GM19372 (cell line): Measurements from ENCODE around the gene GTF2B.
"Not testable (repeated sequence)": the region's sequence is repeated elsewhere in the genome, so short reads cannot be mapped to it uniquely, and the experiment has no call there.

ENCODE experiments used
- ATAC-seq: cut with Tn5 transposase; IDR thresholded peaks from one replicate; pipeline ENCODE4 v1.9.1; 2021; ENCODE audit warnings: mild to moderate bottlenecking, low read depth, moderate library complexity; ENCODE audit not compliant: unreplicated experiment

The GTF2B gene

GRCh38 chr1:88885933-88886332 lies 5.4 kb downstream of the GTF2B start:
- no peak for ATAC-seq

DNA sequence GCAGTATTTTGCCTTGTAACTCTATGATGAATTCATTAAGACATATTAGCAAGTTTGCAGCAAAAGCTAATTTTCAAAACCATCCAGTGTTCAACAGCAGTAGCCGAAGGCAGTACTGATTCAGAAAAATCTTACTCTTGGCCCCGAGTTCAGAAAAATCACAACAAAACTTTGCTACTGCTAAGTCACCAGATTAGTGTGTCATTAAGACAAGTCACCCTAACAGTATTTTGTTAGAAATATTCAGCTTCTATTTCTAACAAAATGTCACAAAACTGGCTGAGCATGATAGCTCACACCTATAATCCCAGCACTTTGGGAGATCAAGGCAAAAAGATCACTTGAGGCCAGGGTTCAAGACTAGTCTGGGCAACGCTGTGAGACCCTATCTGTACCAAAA lies 8.2 kb downstream of the GTF2B start:
- ATAC-seq, result no peak

DNA sequence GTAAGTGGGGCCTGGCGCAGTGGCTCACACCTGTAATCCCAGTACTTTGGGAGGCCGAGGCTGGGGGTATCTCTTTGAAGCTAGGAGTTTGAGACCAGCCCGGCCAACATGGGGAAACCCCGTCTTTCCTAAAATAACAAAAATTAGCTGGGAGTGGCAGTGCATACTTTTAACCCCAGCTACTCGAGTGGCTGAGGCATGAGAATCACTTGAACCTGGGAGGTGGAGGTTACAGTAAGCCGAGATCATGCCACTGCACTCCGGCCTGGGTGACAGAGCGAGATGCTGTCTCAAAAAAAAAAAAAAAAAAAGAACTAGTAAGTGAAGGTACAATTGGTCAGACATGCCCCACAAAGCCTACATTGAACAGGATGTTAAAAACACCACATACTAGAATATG lies 10.7 kb downstream of the GTF2B start:
- not testable (repeated sequence) for ATAC-seq

GRCh38 chr1:88878731-88879130 lies 12.6 kb downstream of the GTF2B start:
- no peak for ATAC-seq

- no peak for ATAC-seq
These were observed 13.5 kb downstream of the GTF2B start for GRCh38 chr1:88877911-88878310.

- no peak for ATAC-seq
These were observed 14.0 kb downstream of the GTF2B start for GRCh38 chr1:88877382-88877825.

DNA sequence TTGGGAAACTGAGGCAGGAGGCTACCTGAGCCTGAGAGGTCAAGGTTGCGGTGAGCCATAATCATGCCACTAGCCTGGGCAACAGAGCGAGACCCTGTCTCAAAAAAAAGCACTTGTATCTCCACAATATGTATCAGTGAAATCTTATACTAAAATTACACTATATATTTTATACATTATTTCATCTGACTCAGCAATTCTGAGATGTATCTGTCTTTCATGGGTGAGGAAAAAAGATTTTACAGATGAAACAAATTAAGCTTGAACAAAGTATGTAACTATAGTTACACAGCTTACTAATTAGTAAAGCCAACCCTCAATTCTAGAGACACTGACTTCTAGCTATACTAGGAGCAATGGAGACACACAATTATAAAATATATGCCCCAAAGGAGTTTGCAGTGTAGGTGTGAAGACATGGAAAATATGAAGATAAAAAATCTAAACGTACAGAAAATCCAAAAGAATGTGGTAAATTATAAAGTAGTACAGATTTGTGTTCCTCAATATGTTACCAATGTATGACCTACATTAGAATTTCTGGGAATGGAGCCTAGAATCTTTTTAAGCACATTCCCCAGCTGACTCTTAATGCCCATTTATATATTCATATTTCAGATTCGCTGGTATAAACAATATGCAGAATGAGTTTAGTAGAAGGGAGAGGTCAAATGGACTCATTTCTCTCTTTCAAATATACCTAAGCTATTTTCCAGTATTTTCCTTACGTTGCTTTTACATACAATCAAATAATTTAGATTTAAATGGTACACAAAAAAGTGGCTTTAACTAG lies 14.6 kb downstream of the GTF2B start:
- no peak for ATAC-seq

DNA sequence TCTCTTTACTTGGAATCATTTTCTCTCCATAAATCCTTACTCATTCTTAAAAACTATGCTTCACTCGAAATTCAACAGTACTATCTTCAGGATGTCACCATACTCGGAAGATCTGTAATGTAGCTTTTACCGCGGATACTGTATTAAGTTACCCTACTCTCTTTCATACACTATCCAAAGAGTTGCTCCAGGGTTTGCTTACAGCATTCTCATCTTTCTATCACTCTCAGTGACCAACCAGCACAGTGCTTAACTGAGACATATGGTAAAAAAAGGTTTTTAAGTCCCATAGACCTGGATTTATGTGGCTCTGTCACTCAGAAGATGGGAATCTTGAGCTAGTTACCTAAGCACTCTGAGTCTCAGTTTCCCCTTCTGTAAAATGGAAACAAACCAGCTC lies 15.8 kb downstream of the GTF2B start:
- no peak for ATAC-seq

DNA sequence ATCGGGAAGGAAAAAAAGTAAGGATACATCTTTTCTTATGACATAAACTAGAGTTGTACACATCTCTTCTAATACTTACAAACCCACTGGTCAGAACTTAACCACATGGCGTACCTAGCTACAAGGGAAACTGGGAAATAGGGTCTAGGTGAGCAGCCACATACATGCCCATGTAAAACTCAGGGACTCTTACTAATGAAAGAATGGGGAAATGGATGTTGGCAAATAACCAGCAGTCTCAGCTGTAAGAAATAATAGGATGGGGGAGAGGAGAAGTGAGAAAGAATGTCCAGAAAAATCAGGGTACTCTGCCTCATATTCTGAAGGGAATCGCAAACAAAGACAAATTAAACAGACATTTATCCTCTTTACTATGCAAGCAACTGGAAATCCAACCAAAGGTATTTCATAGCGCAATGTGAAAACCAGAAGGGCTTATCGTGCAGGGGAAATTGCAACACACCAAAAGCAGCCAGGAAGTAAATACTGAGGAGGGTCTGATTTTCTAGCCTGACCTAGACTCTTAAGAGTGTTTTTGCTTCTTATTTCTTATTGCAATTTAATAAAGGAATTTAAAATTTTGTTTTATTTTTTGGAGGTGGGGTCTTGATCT lies 17.5 kb downstream of the GTF2B start:
- no peak for ATAC-seq

GRCh38 chr1:88869644-88870043 lies 21.7 kb downstream of the GTF2B start:
- ATAC-seq, result not testable (repeated sequence)

GRCh38 chr1:88867743-88868521 lies 23.4 kb downstream of the GTF2B start:
- no peak for ATAC-seq

GRCh38 chr1:88851303-88852063 lies 39.9 kb downstream of the GTF2B start:
- ATAC-seq, result no peak

DNA sequence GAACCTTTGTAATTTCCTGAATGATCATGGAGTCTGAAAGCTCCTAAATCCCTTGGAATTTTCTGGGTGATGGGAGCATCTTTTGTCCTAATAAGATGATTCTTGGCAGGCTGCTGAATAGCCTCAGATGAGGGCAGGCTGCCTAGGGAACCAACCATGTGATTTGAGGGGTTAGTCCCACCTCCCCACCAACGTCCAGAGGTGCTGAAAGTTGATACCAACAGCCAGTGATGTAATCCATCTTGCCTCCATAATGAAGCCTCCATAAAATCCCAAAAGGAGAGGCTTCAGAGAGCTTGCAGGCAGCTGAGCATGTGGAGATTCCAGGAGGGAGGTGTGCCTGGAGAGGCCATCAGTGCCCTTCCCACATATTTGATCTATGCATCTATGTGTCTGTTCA lies 43.7 kb downstream of the GTF2B start:
- no peak for ATAC-seq

DNA sequence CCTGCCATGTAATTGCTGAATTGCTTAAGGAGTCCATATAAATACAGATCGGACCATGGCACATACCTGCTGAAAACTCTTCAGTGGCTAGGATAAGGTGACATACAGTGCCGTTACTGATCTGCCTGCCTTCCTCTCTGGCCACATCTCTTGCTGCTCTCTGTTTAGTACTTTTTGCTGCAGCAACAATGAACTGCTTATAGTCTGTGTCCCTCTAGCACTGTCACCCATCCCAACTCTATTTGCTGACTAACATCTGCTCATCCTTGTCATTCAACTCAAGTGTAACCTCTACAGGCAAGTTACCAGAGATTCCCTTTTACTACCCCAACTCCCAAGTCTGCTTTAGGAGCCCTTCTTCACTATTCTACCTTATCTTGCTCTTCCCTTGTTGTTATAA lies 65.6 kb downstream of the GTF2B start:
- no peak for ATAC-seq

DNA sequence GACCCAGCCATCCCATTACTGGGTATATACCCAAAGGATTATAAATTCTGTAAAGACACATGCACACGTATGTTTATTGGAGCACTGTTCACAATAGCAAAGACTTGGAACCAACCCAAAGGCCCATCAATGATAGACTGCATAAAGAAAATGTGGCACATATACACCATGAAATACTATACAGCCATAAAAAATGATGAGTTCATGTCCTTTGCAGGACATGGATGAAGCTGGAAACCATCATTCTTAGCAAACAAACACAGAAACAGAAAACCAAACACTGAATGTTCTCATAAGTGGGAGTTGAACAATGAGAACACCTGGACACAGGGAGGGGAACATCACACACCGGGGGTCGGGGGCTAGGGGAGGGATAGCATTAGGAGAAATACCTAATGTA lies 71.7 kb downstream of the GTF2B start:
- ATAC-seq, result not testable (repeated sequence)

DNA sequence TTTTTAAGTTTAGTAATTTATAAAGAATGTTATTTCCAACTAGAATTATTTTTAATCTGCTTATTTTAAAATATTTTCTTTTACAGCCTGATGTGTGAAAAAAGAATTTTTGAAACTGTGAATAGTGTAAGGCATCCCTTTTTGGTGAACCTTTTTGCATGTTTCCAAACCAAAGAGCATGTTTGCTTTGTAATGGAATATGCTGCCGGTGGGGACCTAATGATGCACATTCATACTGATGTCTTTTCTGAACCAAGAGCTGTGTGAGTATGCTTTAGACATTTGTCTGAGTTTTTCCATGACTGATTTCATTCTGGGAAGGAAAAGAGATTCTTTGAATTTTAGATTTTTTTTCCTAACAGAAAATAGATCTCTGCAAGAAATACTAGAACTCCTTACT lies 77.9 kb downstream of the GTF2B start:
- ATAC-seq, result no peak

DNA sequence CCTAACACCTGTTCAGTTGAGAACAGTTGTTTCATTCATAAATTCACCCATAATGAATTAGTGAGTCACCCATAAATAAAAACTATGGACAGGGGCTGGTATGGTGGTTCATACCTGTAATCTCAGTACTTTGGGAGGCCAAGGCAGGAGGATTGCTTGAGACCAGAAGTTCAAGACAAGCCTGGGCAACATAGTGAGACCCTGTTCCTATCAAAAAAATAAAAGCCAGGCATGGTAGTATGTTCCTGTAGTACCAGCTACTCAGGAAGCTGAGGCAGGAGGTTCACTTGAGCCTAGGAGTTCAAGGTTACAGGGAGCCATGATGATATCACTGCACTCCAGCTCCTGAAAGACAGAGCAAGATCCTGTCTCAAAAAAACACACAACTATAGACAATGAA lies 79.0 kb downstream of the GTF2B start:
- ATAC-seq, result no peak

DNA sequence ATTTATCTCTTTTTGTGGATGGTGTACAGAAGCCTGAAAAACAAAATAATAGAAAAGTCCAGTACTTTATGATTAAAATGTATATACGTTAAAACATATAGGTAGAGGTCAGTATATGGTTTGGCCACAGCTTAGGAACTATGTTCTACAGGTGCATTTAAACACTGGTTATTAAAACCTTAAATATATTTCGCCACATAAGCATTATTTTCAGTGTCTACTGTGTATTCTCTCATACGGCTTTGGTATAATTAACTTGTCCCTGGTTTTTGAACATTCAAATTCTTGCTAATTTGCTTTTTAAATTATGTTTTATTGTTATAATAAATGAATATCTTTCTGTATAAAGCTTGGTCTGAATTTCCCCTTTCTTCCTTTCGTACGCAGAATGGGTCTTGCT lies 87.9 kb downstream of the GTF2B start:
- ATAC-seq, result no peak

GRCh38 chr1:88802950-88803349 lies 88.4 kb downstream of the GTF2B start:
- no peak for ATAC-seq
